M059J (cell line): Measurements from ENCODE around the gene LGALS4. TPM values are rescaled to one million over a fixed set of nuclear protein-coding genes. Genes with fewer than 3 reads are reported as not detected.
"Not testable (repeated sequence)": the region's sequence is repeated elsewhere in the genome, so short reads cannot be mapped to it uniquely, and the experiment has no call there.

Experiments
- DNase-seq: peaks from one replicate; pipeline ENCODE4 v3.0.0-alpha.2; 2012; ENCODE audit warnings: low read depth
- total RNA-seq: library from RNA; depleted of rRNA; stranded (reverse); fragments of >200 nt; shearing (Covaris generic); gene quantifications from 2 replicates; pipeline ENCODE4 v1.2.3, GENCODE V29; 2014

LGALS4 gene
- total RNA-seq, 1 experiment from 2014 or later: not detected

DNA sequence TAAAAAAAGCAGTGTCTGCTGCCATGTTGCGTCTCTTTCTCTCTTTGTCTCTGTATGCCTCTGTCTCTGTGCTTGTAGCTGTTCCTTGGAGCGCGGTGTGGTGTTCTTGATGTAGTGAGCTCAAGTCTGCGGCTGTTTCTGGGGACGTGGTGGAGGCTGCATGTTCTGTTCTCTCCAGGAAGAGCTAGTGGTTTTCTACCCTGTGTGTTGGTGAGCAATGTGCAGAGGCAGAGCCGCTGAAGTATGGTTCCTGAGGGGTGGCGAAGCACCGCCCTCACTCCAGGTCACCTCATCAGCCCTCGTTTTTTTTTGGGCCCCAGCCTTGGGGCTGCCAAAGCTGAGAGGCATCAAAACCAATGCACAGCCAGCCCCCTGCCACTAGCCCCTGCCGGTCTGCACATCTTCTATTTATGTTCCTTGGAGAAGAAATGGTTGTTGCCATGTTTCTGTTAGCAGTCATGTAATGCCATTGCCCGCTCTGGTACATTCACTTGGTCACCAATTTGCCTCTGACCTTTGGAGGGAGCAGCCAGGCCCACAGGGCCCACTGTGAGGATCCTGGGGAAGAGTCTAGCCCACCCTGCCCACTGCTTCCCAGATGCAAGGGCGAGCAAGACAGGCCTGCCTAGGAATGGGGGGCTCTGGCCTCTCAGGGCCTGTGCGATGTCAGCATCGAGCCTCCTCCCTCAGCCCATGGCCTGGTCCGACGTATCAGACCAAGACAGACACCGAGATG lies 29.9 kb upstream of the LGALS4 start:
- DNase-seq: no peak

DNA sequence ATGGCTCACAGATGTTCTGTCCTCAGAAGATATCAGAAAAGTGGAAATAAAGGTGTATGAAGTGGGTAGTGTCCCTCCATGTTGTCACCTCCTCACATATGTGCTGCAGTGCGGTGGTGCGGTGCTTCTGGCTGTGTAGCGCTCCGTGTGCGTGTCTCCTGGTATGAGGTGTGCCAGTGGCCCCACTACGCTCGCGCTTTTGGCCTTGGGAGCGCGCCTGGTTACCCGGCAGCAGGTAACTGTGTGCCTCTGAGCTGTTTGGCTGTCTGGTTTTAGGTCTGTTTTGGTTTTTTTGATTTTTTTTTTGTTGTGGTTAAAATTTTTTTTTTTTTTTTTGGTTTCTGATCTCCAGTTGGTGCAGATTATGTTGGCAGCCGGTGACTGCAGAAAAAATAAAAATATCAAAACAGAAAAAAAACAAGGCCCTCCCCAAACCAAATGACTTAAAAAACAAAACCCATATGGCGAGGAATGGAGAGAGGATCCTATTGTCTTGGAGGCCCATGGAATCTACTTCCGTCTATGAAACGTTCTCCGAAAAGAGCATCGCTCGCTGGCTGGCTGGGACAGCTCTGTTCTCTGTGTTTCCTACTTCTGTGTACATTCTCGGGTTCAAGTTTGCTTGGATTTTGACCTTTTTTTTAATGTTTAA lies 29.2 kb upstream of the LGALS4 start:
- DNase-seq: no peak

DNA sequence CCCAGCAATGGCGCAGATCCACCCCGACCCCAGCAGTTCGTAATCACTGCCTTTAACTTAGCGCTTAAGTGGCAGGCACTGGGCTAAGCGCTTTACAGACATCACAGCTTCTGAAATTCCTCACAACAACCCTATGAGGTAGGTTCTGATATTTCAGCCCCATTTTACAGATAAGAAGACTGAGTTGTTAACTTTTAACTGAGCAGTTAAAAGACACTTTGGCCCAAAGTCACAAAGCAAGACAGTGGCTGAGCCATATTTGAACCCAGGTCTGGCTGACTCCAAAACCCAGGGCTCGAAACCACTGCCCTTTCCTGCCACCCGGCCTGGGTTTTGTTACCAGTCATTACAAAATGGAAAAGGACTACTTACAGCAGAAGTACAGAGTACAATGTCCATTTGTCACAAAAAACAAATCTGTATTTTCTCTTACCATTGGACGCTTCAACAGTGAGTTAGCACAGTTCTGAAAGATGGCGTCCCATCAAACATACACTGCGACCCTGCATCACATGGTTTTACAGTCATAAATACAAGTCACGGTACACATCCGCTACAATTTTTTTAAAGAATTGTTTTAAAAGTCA lies 28.5 kb upstream of the LGALS4 start:
- no peak for DNase-seq

DNA sequence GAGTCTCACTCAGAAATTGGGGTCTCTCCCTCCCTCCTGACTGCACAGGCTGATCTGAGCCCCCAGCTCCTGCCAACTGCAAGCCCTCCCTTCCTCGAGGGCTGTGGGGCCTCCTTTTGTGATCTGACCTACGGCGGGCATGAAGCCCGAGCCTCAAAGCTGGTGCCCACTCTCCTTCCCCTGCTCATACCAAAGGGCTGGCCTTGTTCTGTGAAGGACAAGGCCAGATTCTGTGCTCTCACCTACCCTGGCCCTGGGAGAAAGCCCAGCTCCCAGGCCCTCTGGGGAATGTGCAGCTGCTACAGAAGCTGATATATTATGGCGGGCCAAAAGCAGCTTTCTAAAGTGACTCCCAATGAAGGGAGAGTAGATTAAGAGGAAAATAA lies 27.8 kb upstream of the LGALS4 start:
- no peak for DNase-seq

GRCh38 chr19:38839816-38840582 lies 27.3 kb upstream of the LGALS4 start:
- peak; percentile 58 for DNase-seq

GRCh38 chr19:38838986-38839761 lies 26.4 kb upstream of the LGALS4 start:
- no peak for DNase-seq

DNA sequence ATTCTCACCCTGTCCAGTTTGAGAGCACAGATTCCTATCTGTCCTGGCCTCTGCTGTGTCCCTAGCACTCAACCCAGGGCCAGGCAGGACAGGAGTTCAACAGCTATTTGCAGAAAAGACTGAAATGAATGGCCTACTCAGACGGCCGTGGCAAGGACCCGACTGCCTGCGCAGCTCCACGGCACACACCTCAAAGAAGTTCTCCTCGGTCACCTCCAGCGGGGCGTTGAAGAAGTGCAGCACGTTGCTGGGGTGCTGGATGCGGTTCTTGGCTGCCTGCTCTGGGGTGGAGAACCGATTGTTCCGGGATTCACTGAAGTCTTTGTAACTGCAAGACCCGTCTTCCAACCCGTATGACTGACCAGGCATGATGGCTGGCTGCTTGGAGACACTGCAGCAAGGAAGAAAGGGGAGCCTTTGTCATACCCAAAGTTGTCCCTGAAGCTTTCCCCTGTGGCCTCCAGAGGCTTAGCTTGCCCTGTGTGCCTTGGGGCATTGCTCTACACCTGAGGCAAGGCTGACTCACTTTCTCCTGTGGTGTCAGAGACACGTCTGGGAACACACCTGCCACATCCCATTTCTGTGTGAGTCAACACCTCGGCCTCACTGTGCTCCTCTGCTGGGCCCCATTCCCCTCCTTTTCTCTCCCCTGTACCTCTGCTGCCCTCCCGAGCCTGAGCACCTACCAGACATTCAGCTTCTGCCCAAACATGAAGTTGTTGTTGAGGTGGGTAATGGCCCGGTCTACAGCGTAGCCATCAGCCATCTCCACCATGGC lies 25.7 kb upstream of the LGALS4 start:
- DNase-seq: peak; percentile 90

DNA sequence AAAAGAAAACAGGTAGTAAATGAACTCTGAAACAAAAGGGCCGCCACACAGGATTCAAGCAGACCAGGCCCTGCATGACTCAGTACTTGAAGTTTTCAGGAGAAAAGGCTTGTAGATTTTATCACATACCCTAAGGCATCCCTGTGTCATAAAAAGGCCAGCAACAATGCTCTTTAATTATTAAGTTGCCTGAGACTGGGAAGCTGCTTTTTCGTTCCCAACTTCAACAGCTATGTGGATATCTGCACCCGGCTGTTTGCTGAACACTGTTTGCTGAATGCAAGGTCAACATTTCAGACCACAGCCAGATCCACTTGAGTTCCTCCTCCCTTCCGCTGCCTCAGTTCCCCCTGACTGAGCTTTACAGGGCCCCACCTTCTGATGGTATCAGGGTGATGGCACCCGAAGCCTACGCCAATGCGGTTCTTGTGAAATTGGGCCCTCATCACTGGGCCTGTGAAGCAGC lies 24.9 kb upstream of the LGALS4 start:
- peak; percentile 97 for DNase-seq

- DNase-seq: no peak
Observed at GRCh38 chr19:38836983-38837626, 24.4 kb upstream of the LGALS4 start.

DNA sequence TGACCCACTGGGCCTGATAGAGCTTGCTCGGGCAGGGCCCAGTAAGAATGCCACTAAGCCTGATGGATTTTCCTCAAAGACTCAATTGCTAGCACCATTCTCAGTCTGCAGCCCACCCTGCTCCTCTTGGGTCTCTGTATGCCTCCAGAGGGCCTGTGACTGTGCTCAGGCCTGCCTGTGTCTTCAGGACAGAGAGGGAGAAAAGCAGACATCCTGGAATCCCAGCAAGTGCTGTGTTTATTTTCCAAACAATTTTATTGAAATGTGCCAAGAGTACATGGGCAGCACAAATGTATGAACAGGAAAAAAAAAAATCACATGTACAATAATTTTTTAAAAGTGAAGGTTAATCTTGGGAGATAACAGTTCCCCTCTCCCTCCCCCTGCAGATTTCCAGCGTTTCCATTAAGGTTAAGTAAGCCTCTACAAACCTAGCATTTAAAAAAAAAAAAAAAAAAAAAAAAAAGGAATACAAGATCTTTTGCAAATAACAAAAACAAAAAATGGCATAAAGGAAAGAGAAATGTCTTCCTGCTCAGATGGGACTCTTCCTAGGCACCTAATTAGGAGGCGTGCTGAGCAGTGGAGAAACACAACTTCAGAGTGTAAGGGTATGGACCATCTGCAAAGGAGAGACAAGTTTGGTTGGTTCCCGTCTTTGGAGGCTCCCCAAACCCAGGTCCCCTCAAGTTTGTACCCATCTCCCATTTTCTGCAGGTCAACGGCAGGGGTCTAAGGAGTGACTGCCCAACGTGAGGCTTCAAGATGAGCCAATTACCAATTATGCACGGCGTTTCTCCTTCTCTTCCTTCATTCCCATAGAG lies 23.6 kb upstream of the LGALS4 start:
- no peak for DNase-seq

DNA sequence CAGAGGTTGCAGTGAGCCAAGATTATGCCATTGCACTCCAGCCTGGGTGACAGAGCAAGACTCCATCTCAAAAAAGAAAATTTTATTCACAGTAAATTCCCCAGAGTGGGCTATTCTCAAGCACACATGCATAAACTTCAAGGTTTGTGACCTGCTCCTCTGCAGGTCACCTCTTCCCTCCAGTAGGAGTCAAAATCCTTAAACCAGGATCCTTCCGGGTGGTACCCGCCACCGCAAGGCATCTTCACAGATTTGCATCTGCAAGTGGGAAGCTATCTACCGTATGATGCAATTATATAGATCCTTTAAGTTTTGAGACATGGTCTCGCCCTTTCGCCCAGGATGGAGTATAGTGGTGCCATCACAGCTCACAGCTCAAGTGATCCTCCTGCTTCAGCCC lies 21.8 kb upstream of the LGALS4 start:
- no peak for DNase-seq

DNA sequence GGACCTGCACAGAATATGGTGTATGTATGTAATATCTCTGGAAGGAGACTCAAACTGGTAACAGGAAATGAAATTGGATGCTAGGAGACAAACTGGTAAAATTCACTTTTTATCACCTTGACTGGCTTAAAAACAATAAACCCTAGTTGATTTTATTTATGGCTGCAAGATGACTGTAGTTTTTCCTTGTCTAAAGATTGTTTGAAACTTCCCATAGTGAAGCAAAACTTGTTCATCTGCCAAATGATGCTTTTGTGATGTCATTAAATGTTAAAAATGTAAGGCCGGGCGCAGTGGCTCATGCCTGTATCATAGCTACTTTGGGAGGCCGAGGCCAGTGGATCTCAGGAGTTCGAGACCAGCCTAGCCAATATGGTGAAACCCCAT lies 21.4 kb upstream of the LGALS4 start:
- no peak for DNase-seq

DNA sequence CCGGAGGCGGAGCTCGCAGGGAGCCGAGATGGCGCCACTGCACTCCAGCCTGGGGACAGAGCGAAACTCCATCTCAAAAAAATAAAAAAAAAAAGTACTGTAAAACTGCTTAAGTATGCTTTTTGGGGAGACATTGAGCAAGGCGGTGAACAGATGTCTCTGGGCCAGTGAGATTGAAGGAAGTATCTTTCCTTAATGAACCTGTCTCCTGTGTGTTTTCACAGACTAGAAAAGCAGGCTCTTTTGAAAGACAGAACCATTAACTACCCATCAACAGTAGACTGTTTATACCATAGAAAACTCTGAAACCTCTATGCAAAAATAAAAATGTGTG lies 20.3 kb upstream of the LGALS4 start:
- DNase-seq: no peak

GRCh38 chr19:38831142-38831605 lies 18.4 kb upstream of the LGALS4 start:
- DNase-seq: peak; percentile 99

DNA sequence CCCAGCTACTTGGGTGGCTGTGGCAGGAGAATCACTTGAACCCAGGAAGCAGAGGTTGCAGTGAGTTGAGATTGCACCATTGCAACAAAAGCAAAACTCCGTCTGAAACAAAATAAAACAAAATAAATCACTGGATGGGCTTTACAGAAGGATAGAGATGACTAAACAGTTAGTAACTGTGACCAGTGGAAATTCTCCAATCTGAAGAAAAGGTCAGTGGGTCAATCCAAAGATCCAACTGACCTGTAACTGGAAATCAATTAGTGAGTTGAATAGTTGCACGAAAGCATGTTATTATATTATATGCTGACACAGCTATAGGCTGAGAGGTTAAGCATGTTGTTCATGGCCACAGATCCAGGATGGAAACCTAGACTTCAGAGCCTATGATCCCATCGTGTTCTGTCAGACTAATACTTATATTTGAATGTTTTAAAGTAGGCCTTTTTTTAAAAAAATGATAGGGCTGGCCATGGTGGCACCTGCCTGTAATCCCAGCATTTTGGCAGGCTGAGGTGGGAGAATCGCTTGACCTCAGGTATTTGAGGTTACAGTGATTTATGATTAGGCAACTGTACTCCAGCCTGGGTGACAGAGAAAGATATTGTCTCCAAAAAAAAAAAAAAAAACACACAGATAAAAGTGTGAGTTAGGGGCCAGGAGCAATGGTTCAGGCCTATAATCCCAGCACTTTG lies 17.4 kb upstream of the LGALS4 start:
- DNase-seq: peak; percentile 70

DNA sequence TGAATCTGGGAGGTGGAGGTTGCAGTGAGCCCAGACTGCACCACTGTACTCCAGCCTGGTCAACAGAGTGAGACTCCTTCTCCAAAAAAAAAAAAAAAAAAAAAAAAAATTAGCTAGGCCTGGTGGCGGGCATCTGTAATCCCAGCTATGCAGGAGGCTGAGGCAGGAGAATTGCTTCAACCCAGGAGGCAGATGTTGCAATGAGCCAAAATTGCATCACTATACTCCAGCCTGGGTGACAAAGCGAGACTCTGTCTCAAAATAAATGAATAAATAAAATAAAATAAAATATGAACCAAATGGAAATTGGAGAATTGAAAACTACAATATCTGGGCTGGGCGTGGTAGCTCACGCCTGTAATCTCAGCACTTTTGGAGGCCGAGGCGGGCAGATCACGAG lies 16.5 kb upstream of the LGALS4 start:
- DNase-seq: not testable (repeated sequence)

DNA sequence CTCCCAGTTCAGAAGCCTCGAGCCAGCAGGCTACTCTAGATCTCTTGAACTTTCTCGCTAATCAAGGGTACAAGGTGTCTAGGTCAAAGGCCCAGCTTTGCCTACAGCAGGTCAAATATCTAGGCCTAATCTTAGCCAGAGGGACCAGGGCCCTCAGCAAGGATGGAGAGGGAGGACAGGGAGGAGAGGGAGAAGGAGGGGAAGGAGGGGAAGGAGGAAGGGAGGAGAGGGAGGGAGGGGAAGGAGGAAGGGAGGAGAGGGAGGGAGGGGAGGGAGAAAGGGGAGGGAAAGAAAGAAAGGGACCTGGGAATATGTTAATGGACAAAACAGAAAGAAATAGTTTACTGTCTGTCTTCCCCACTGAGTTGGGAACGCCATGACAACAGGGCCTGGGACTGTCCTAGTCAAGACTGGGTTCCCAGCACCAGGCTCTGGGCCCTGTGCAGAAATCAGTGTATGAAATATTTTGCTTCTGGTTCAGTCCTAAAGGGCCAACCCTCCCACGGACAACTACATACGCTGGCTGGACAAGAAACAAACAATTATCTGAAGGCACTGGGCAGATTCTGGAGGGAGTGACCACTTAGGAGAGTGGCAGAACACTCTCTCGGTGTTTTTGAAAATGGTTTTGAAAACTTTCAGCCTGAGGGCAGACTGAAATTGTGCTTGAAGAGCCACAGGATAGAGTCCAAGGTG lies 14.3 kb upstream of the LGALS4 start:
- DNase-seq: peak; percentile 53

DNA sequence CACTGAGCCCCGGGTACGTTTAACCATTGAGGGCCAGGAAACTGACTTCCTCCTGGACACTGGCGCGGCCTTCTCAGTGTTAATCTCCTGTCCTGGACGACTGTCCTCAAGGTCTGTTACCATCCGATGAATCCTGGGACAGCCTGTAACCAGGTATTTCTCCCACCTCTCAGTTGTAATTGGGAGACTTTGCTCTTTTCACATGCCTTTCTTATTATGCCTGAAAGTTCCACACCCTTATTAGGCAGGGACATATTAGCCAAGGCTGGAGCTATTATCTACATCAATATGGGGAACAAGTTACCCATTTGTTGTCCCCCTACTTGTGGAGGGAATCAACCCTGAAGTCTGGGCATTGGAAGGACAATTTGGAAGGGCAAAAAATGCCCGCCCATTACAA lies 13.2 kb upstream of the LGALS4 start:
- not testable (repeated sequence) for DNase-seq
